IPS DF 4.7 (cell line): ENCODE measurements around the gene GRK6.

Experiments used
- DNase-seq: peaks from one replicate; pipeline ENCODE4 v3.0.0-alpha.2; 2013; ENCODE audit warnings: low spot score; ENCODE audit errors: extremely low read depth

GRK6 gene

GRCh38 chr5:177426566-177427210 lies at the start of gene GRK6:
Gene GRK6 (plus strand): TSS chr5:177426676. CDS start chr5:177426846, 170 bp downstream.
- no peak for DNase-seq

GRCh38 chr5:177377851-177378776 lies 48.4 kb upstream of the GRK6 start:
- no peak for DNase-seq

- no peak for DNase-seq
These were observed 47.3 kb upstream of the GRK6 start for GRCh38 chr5:177378884-177379883.

GRCh38 chr5:177380805-177381126 lies 45.7 kb upstream of the GRK6 start:
- DNase-seq = no peak

GRCh38 chr5:177382423-177383029 lies 44.0 kb upstream of the GRK6 start:
- DNase-seq = no peak

- no peak for DNase-seq
These were observed 43.3 kb upstream of the GRK6 start for GRCh38 chr5:177383181-177383580.

- DNase-seq = no peak
These were observed 42.3 kb upstream of the GRK6 start, which contains the start of gene SLC34A1 for GRCh38 chr5:177384134-177384533. Gene SLC34A1 (plus strand): TSS chr5:177384434. CDS start chr5:177385742, 1,308 bp downstream.

GRCh38 chr5:177385720-177386119 lies 40.8 kb upstream of the GRK6 start:
- no peak for DNase-seq

- no peak for DNase-seq
These were observed 39.9 kb upstream of the GRK6 start for GRCh38 chr5:177386542-177386941.

GRCh38 chr5:177387405-177387804 lies 39.1 kb upstream of the GRK6 start:
- DNase-seq = no peak

- DNase-seq = no peak
These were observed 37.9 kb upstream of the GRK6 start for GRCh38 chr5:177388521-177389052.

- DNase-seq = no peak
These were observed 37.0 kb upstream of the GRK6 start for GRCh38 chr5:177389241-177390169.

GRCh38 chr5:177390363-177391300 lies 35.8 kb upstream of the GRK6 start:
- no peak for DNase-seq

GRCh38 chr5:177392765-177393164 lies 33.7 kb upstream of the GRK6 start:
- no peak for DNase-seq

- no peak for DNase-seq
These were observed 33.2 kb upstream of the GRK6 start for GRCh38 chr5:177393206-177393765.

GRCh38 chr5:177393990-177394389 lies 32.5 kb upstream of the GRK6 start:
- DNase-seq = no peak

GRCh38 chr5:177396078-177396477 lies 30.4 kb upstream of the GRK6 start:
- no peak for DNase-seq

- DNase-seq = no peak
These were observed 29.7 kb upstream of the GRK6 start for GRCh38 chr5:177396807-177397206.
